HepG2 (cell line): ENCODE data around the gene TMEM239. TPM values are rescaled to one million over a fixed set of nuclear protein-coding genes. Genes with fewer than 3 reads are reported as not detected.

Experiments used
- ATRX ChIP-seq: sonication (generic); formaldehyde crosslinking; IDR thresholded peaks from 2 replicates; pipeline ENCODE4 v1.4.0; 2020; ENCODE audit warnings: missing genetic modification reagents, borderline replicate concordance
- BORCS8-MEF2B ChIP-seq: sonication (generic); formaldehyde crosslinking; IDR thresholded peaks from 2 replicates; pipeline ENCODE4 v1.8.0; 2022; ENCODE audit warnings: mild to moderate bottlenecking, missing genetic modification reagents
- EED ChIP-seq: sonication (generic); formaldehyde crosslinking; IDR thresholded peaks from 2 replicates; pipeline ENCODE4 v1.5.0; 2020; ENCODE audit warnings: mild to moderate bottlenecking, missing genetic modification reagents
- GTF3A ChIP-seq: sonication (generic); formaldehyde crosslinking; conservative IDR thresholded peaks from 2 replicates; pipeline ENCODE4 v1.4.0; 2020; ENCODE audit warnings: mild to moderate bottlenecking, missing genetic modification reagents
- HCFC1 ChIP-seq: fragments of 150-350 bp; IDR thresholded peaks from 2 replicates; pipeline ENCODE4 v1.6.1; 2014; ENCODE audit warnings: low read depth, low read length
- HOXA7 ChIP-seq: sonication (generic); formaldehyde crosslinking; IDR thresholded peaks from 2 replicates; pipeline ENCODE4 v1.8.1; 2022; ENCODE audit warnings: mild to moderate bottlenecking, missing genetic modification reagents, moderate library complexity
- KLF9 ChIP-seq: IDR thresholded peaks from 2 replicates; pipeline ENCODE4 v1.6.1; 2016; ENCODE audit warnings: low read depth
- MTA1 ChIP-seq: sonication (generic); formaldehyde crosslinking; IDR thresholded peaks from 2 replicates; pipeline ENCODE4 v1.4.0; 2020; ENCODE audit warnings: missing genetic modification reagents, mild to moderate bottlenecking, borderline replicate concordance
- PLRG1 ChIP-seq: fragments of 450-650 bp; conservative IDR thresholded peaks from 2 replicates; pipeline ENCODE4 v1.6.1; 2016
- PTBP1 ChIP-seq: fragments of 200-400 bp; formaldehyde crosslinking; IDR thresholded peaks from 2 replicates; pipeline ENCODE4 v1.6.1; 2018; ENCODE audit warnings: low read length, low read depth; ENCODE audit not compliant: poor library complexity, severe bottlenecking
- SMAD3 ChIP-seq: sonication (generic); formaldehyde crosslinking; IDR thresholded peaks from 2 replicates; pipeline ENCODE4 v1.4.0; 2020; ENCODE audit warnings: missing genetic modification reagents
- SRSF9 ChIP-seq: fragments of 200-400 bp; formaldehyde crosslinking; IDR thresholded peaks from 2 replicates; pipeline ENCODE4 v1.6.1; 2018; ENCODE audit warnings: borderline replicate concordance, mild to moderate bottlenecking, low read depth, low read length; ENCODE audit not compliant: insufficient read depth, poor library complexity, severe bottlenecking
- SRY ChIP-seq: sonication (generic); formaldehyde crosslinking; IDR thresholded peaks from 2 replicates; pipeline ENCODE4 v1.8.0; 2022; ENCODE audit warnings: mild to moderate bottlenecking, missing genetic modification reagents
- TOPORS ChIP-seq: sonication (generic); formaldehyde crosslinking; IDR thresholded peaks from 2 replicates; pipeline ENCODE4 v1.8.0; 2023; ENCODE audit warnings: mild to moderate bottlenecking, missing genetic modification reagents
- ZBTB14 ChIP-seq: sonication (generic); formaldehyde crosslinking; IDR thresholded peaks from 2 replicates; pipeline ENCODE4 v1.4.0; 2020; ENCODE audit warnings: missing genetic modification reagents
- ZBTB2 ChIP-seq: sonication (generic); formaldehyde crosslinking; IDR thresholded peaks from 2 replicates; pipeline ENCODE4 v1.8.0; 2022; ENCODE audit warnings: low read depth, missing genetic modification reagents
- ZBTB8A ChIP-seq: sonication (generic); formaldehyde crosslinking; IDR thresholded peaks from 2 replicates; pipeline ENCODE4 v1.4.0; 2020; ENCODE audit warnings: mild to moderate bottlenecking, low read depth, missing genetic modification reagents, borderline replicate concordance
- ZNF503 ChIP-seq: sonication (generic); formaldehyde crosslinking; IDR thresholded peaks from 2 replicates; pipeline ENCODE4 v1.4.0; 2020; ENCODE audit warnings: missing genetic modification reagents
- ZNF547 ChIP-seq: sonication (generic); formaldehyde crosslinking; IDR thresholded peaks from 2 replicates; pipeline ENCODE4 v1.5.1; 2020; ENCODE audit warnings: mild to moderate bottlenecking, missing genetic modification reagents
- ZNF652 ChIP-seq: IDR thresholded peaks from 2 replicates; pipeline ENCODE4 v1.6.1; 2016; ENCODE audit warnings: low read depth, borderline replicate concordance
- ZNF674 ChIP-seq: sonication (generic); formaldehyde crosslinking; IDR thresholded peaks from 2 replicates; pipeline ENCODE4 v1.5.0; 2020; ENCODE audit warnings: low read depth, mild to moderate bottlenecking, missing genetic modification reagents
- ZNF704 ChIP-seq: sonication (generic); formaldehyde crosslinking; IDR thresholded peaks from 2 replicates; pipeline ENCODE4 v1.8.1; 2023; ENCODE audit warnings: mild to moderate bottlenecking, inconsistent platforms, moderate library complexity, missing genetic modification reagents, borderline replicate concordance
- ZNF720 ChIP-seq: sonication (generic); formaldehyde crosslinking; IDR thresholded peaks from 2 replicates; pipeline ENCODE4 v1.4.0; 2020; ENCODE audit warnings: missing genetic modification reagents
- ZNF724P ChIP-seq: sonication (generic); formaldehyde crosslinking; IDR thresholded peaks from 2 replicates; pipeline ENCODE4 v1.8.0; 2022; ENCODE audit warnings: missing genetic modification reagents, borderline replicate concordance
- ZNF879 ChIP-seq: sonication (generic); formaldehyde crosslinking; IDR thresholded peaks from 2 replicates; pipeline ENCODE4 v1.8.1; 2023; ENCODE audit warnings: missing genetic modification reagents
- polyA plus RNA-seq, 8 experiments: library from polyadenylated mRNA; depleted of rRNA in 3 of 8; stranded (reverse) in 7 of 8; unstranded in 1 of 8; fragments of >200 nt; fragmentation: Illumina TruSeq in 4 of 8; extraction: Trizol in 4 of 8; gene quantifications; 2 replicates each; pipeline versions ENCODE4 v1.2.1 to v1.2.3, GENCODE V29; 2011 to 2016; ENCODE audit warnings: low read depth in 4 of 8, missing spikeins in 1 of 8, mixed read lengths in 1 of 8; ENCODE audit not compliant: insufficient read depth in 1 of 8
- total RNA-seq, 5 experiments: library from RNA; depleted of rRNA; stranded (reverse); fragments of >200 nt; fragmentation: Illumina TruSeq; extraction: Trizol; gene quantifications; 2 replicates each; pipeline ENCODE4 v1.2.3, GENCODE V29; 2016; ENCODE audit warnings: low read depth in 1 of 5

Gene TMEM239
- total and polyA plus RNA-seq, 2 of the 13 experiments (the other 11 are each of a cell fraction or from before 2014, with no cell fraction given), result not detected

- TF ChIP-seq ZBTB8A (CRISPR knock-in tag) (peak; percentile 93; the same call in 1 of the 2 replicates), SMAD3 (peak; percentile 85), ZBTB2 (CRISPR knock-in tag) (peak; percentile 80), ATRX (no peak), HCFC1 (peak; percentile 93), PLRG1 (no peak), ZBTB14 (peak; percentile 44; the same call in 1 of the 2 replicates), GTF3A (peak; percentile 70; the same call in 1 of the 2 replicates), ZNF704 (CRISPR knock-in tag) (peak; percentile 91), SRY (CRISPR knock-in tag) (peak; percentile 99), ZNF652 (CRISPR knock-in tag) (no peak), EED (peak; percentile 96; the same call in 1 of the 2 replicates), HOXA7 (0 out of 2 replicates have a peak, but pooled peaks have one; percentile 74), ZNF503 (CRISPR knock-in tag) (peak; percentile 92), ZNF879 (CRISPR knock-in tag) (peak; percentile 99), ZNF720 (CRISPR knock-in tag) (no peak), ZNF724P (CRISPR knock-in tag) (peak; percentile 95; the same call in 1 of the 2 replicates), TOPORS (CRISPR knock-in tag) (peak; percentile 100), MTA1 (CRISPR knock-in tag) (peak; percentile 72; the same call in 1 of the 2 replicates), PTBP1 (no peak), KLF9 (CRISPR knock-in tag) (peak; percentile 80; the same call in 1 of the 2 replicates), SRSF9 (no peak), ZNF674 (CRISPR knock-in tag) (no peak; the same call in 1 of the 2 replicates), ZNF547 (CRISPR knock-in tag) (peak; percentile 99), BORCS8-MEF2B (peak; percentile 98)
Measured at GRCh38 chr20:2840138-2840966, 24.2 kb downstream of the TMEM239 start, which contains the start of the genes PCED1A and VPS16 (continued).
